HG03342 (cell line): ENCODE measurements around the gene DEFB131A.
"Not testable (repeated sequence)": the region's sequence is repeated elsewhere in the genome, so short reads cannot be mapped to it uniquely, and the experiment has no call there.

ENCODE experiments used
- ATAC-seq: cut with Tn5 transposase; IDR thresholded peaks from one replicate; pipeline ENCODE4 v1.9.1; 2021; ENCODE audit warnings: mild to moderate bottlenecking, moderate library complexity; ENCODE audit not compliant: unreplicated experiment

DEFB131A gene

GRCh38 chr4:9444114-9444513, at the start of gene DEFB131A:
Gene DEFB131A, plus strand, starts transcription at chr4:9444414. Its CDS starts 120 bp downstream, at chr4:9444534.
- ATAC-seq: not testable (repeated sequence)

- ATAC-seq: not testable (repeated sequence)
These were observed 38.4 kb upstream of the DEFB131A start for GRCh38 chr4:9405774-9406173.

GRCh38 chr4:9406491-9406890, 37.7 kb upstream of the DEFB131A start:
- not testable (repeated sequence) for ATAC-seq

- no peak for ATAC-seq
These were observed 34.4 kb upstream of the DEFB131A start for GRCh38 chr4:9409793-9410192.

- not testable (repeated sequence) for ATAC-seq
These were observed 22.2 kb upstream of the DEFB131A start for GRCh38 chr4:9421884-9422455.

GRCh38 chr4:9425916-9426315, 18.3 kb upstream of the DEFB131A start:
- ATAC-seq: not testable (repeated sequence)

GRCh38 chr4:9430061-9430460, 14.2 kb upstream of the DEFB131A start:
- not testable (repeated sequence) for ATAC-seq

- ATAC-seq: not testable (repeated sequence)
These were observed 10.9 kb upstream of the DEFB131A start for GRCh38 chr4:9433320-9433719.

GRCh38 chr4:9436728-9437127, 7.5 kb upstream of the DEFB131A start:
- ATAC-seq: not testable (repeated sequence)

GRCh38 chr4:9442355-9442754, 1.9 kb upstream of the DEFB131A start:
- ATAC-seq: not testable (repeated sequence)

- not testable (repeated sequence) for ATAC-seq
These were observed 467 bp downstream of the DEFB131A start for GRCh38 chr4:9444681-9445080.

GRCh38 chr4:9452251-9452650, 8.0 kb downstream of the DEFB131A start:
- not testable (repeated sequence) for ATAC-seq

GRCh38 chr4:9454284-9454683, 10.1 kb downstream of the DEFB131A start:
- not testable (repeated sequence) for ATAC-seq

GRCh38 chr4:9455046-9455445, 10.8 kb downstream of the DEFB131A start:
- not testable (repeated sequence) for ATAC-seq

- ATAC-seq: not testable (repeated sequence)
These were observed 35.3 kb downstream of the DEFB131A start for GRCh38 chr4:9479466-9479865.

- not testable (repeated sequence) for ATAC-seq
These were observed 35.9 kb downstream of the DEFB131A start for GRCh38 chr4:9480066-9480465.

- ATAC-seq: not testable (repeated sequence)
These were observed 38.7 kb downstream of the DEFB131A start for GRCh38 chr4:9482871-9483270.

- ATAC-seq: not testable (repeated sequence)
These were observed 39.5 kb downstream of the DEFB131A start for GRCh38 chr4:9483682-9484081.

- not testable (repeated sequence) for ATAC-seq
These were observed 42.7 kb downstream of the DEFB131A start for GRCh38 chr4:9486880-9487279.

GRCh38 chr4:9488796-9489195, 44.6 kb downstream of the DEFB131A start:
- ATAC-seq: not testable (repeated sequence)

- not testable (repeated sequence) for ATAC-seq
These were observed 46.3 kb downstream of the DEFB131A start for GRCh38 chr4:9490496-9490895.

GRCh38 chr4:9490986-9491385, 46.8 kb downstream of the DEFB131A start:
- not testable (repeated sequence) for ATAC-seq

- not testable (repeated sequence) for ATAC-seq
These were observed 49.4 kb downstream of the DEFB131A start for GRCh38 chr4:9493589-9493988.
